Activated T-cell treated with anti-CD3 and anti-CD28 coated beads, Interleukin-2, amount 50 U/mL, for 4 hours (primary cell): ENCODE measurements around the gene MCTS1. TPM values are rescaled to one million over a fixed set of nuclear protein-coding genes. Genes with fewer than 3 reads are reported as not detected.
"Not testable (repeated sequence)": the region's sequence is repeated elsewhere in the genome, so short reads cannot be mapped to it uniquely, and the experiment has no call there.

Experiments
- ATAC-seq, 2 donors: fragments of 200-7000 bp; cut with Tn5 transposase; one replicate each; pipeline ENCODE4 v1.10.0; 2021
- DNase-seq: peaks from one replicate; pipeline ENCODE4 v3.0.0-alpha.2; 2020
- H3K27me3 Mint-ChIP-seq: one replicate; pipeline ENCODE4 v1.8.0; 2021; ENCODE audit warnings: low read depth, mixed read lengths
- H3K36me3 Mint-ChIP-seq: one replicate; pipeline ENCODE4 v1.8.0; 2022; ENCODE audit warnings: mixed read lengths; ENCODE audit not compliant: insufficient read depth
- H3K4me1 Mint-ChIP-seq: one replicate; pipeline ENCODE4 v1.8.0; 2021; ENCODE audit warnings: low read depth, mixed read lengths
- H3K4me3 Mint-ChIP-seq: one replicate; pipeline ENCODE4 v1.8.0; 2021; ENCODE audit warnings: mild to moderate bottlenecking, moderate library complexity, mixed read lengths
- H3K9me3 Mint-ChIP-seq: one replicate; pipeline ENCODE4 v1.8.0; 2021; ENCODE audit warnings: mixed read lengths
- total RNA-seq, 3 donors: library from RNA; stranded (reverse); gene quantifications; one replicate each; pipeline ENCODE4 v1.2.1, GENCODE V29; 2021

The MCTS1 gene
- 10 to 100 TPM; 63.9 to 65.4 (median 65.0) TPM for total RNA-seq

- ATAC-seq: peak; percentile 96 to 97
- Mint-ChIP-seq H3K9me3 (no peaks in the 10 kb centered on the region), H3K36me3 (peaks cover 4% of the 10 kb centered on the region), H3K4me3 (peak within 1 kb of the TSS; percentile 97), H3K4me1 (peaks cover 7% of the 10 kb centered on the region), H3K27me3 (no peaks in the 10 kb centered on the region)
- peak; percentile 65 for DNase-seq
Measured at GRCh38 chrX:120603707-120604360, at the start of gene MCTS1. Gene MCTS1 (plus strand): TSS chrX:120604101. CDS start chrX:120604237, 136 bp downstream.

- ATAC-seq (no peak), DNase-seq (no peak)
- Mint-ChIP-seq H3K9me3 (no peaks in the 10 kb centered on the region), H3K27me3 (no peaks in the 10 kb centered on the region), H3K4me1 (peaks cover 25% of the 10 kb centered on the region), H3K36me3 (peaks cover 2% of the 10 kb centered on the region), H3K4me3 (no peak overlapping the region)
Measured at GRCh38 chrX:120556251-120556650, 47.6 kb upstream of the MCTS1 start.

GRCh38 chrX:120559804-120560203 is 44.1 kb upstream of the MCTS1 start:
- Mint-ChIP-seq H3K9me3 (no peaks in the 10 kb centered on the region), H3K27me3 (no peaks in the 10 kb centered on the region), H3K36me3 (peaks cover 2% of the 10 kb centered on the region), H3K4me3 (peak overlapping the region; percentile 95), H3K4me1 (peaks cover 29% of the 10 kb centered on the region)
- ATAC-seq (no peak), DNase-seq (no peak)

GRCh38 chrX:120560405-120560841 is 43.5 kb upstream of the MCTS1 start:
- H3K36me3 Mint-ChIP-seq: peaks cover 2% of the 10 kb centered on the region
- H3K4me1 Mint-ChIP-seq: peaks cover 27% of the 10 kb centered on the region
- H3K4me3 Mint-ChIP-seq: peak overlapping the region; percentile 95
- DNase-seq: peak; percentile 20
- no peaks in the 10 kb centered on the region for H3K27me3 Mint-ChIP-seq
- ATAC-seq: peak; percentile 49 to 55
- H3K9me3 Mint-ChIP-seq: no peaks in the 10 kb centered on the region

- H3K36me3 Mint-ChIP-seq: peaks cover 2% of the 10 kb centered on the region
- ATAC-seq (peak; percentile 87 to 92), DNase-seq (peak; percentile 87)
- no peaks in the 10 kb centered on the region for H3K9me3 Mint-ChIP-seq
- H3K4me1 Mint-ChIP-seq: peaks cover 25% of the 10 kb centered on the region
- H3K4me3 Mint-ChIP-seq: peak within 1 kb of the TSS; percentile 95
- H3K27me3 Mint-ChIP-seq: no peaks in the 10 kb centered on the region
Measured at GRCh38 chrX:120560842-120561633, 42.9 kb upstream of the MCTS1 start, which contains the start of gene CUL4B. Gene CUL4B (minus strand): TSS chrX:120560962. CDS start chrX:120560638, 324 bp downstream.

- H3K36me3 Mint-ChIP-seq: peaks cover 2% of the 10 kb centered on the region
- no peaks in the 10 kb centered on the region for H3K9me3 Mint-ChIP-seq
- peaks cover 22% of the 10 kb centered on the region for H3K4me1 Mint-ChIP-seq
- H3K4me3 Mint-ChIP-seq: peak overlapping the region; percentile 95
- no peaks in the 10 kb centered on the region for H3K27me3 Mint-ChIP-seq
- ATAC-seq: no peak
- no peak for DNase-seq
Measured at GRCh38 chrX:120561634-120562568, 42.0 kb upstream of the MCTS1 start.

GRCh38 chrX:120562569-120562926 is 41.4 kb upstream of the MCTS1 start:
- Mint-ChIP-seq H3K4me3 (no peak overlapping the region), H3K27me3 (no peaks in the 10 kb centered on the region), H3K9me3 (no peaks in the 10 kb centered on the region), H3K4me1 (peaks cover 16% of the 10 kb centered on the region), H3K36me3 (no peaks in the 10 kb centered on the region)
- no peak for DNase-seq
- ATAC-seq: no peak

GRCh38 chrX:120564925-120565324 is 39.0 kb upstream of the MCTS1 start:
- H3K4me1 Mint-ChIP-seq: peaks cover 10% of the 10 kb centered on the region
- no peak for DNase-seq
- H3K9me3 Mint-ChIP-seq: no peaks in the 10 kb centered on the region
- ATAC-seq: no peak
- H3K27me3 Mint-ChIP-seq: no peaks in the 10 kb centered on the region
- H3K4me3 Mint-ChIP-seq: no peak overlapping the region
- no peaks in the 10 kb centered on the region for H3K36me3 Mint-ChIP-seq

GRCh38 chrX:120566817-120567216 is 37.1 kb upstream of the MCTS1 start:
- Mint-ChIP-seq H3K36me3 (no peaks in the 10 kb centered on the region), H3K4me3 (no peak overlapping the region), H3K27me3 (no peaks in the 10 kb centered on the region), H3K4me1 (peaks cover 9% of the 10 kb centered on the region), H3K9me3 (no peaks in the 10 kb centered on the region)
- DNase-seq: no peak
- no peak for ATAC-seq

- Mint-ChIP-seq H3K4me3 (no peak overlapping the region), H3K36me3 (no peaks in the 10 kb centered on the region), H3K9me3 (no peaks in the 10 kb centered on the region), H3K27me3 (no peaks in the 10 kb centered on the region), H3K4me1 (peaks cover 3% of the 10 kb centered on the region)
- DNase-seq (no peak), ATAC-seq (no peak)
Measured at GRCh38 chrX:120568035-120568434, 35.9 kb upstream of the MCTS1 start.

- DNase-seq: no peak
- Mint-ChIP-seq H3K27me3 (no peaks in the 10 kb centered on the region), H3K4me3 (no peak overlapping the region), H3K9me3 (no peaks in the 10 kb centered on the region), H3K4me1 (peaks cover 3% of the 10 kb centered on the region), H3K36me3 (no peaks in the 10 kb centered on the region)
- ATAC-seq: no peak
Measured at GRCh38 chrX:120568609-120569008, 35.3 kb upstream of the MCTS1 start.

- Mint-ChIP-seq H3K27me3 (no peaks in the 10 kb centered on the region), H3K36me3 (no peaks in the 10 kb centered on the region), H3K4me3 (no peak overlapping the region), H3K9me3 (no peaks in the 10 kb centered on the region), H3K4me1 (peaks cover 3% of the 10 kb centered on the region)
- DNase-seq (no peak), ATAC-seq (no peak)
Measured at GRCh38 chrX:120570011-120570600, 33.8 kb upstream of the MCTS1 start.

- not testable (repeated sequence) for ATAC-seq, H3K36me3 Mint-ChIP-seq, H3K9me3 Mint-ChIP-seq, H3K4me3 Mint-ChIP-seq, DNase-seq, H3K4me1 Mint-ChIP-seq, H3K27me3 Mint-ChIP-seq
Measured at GRCh38 chrX:120573806-120574205, 30.1 kb upstream of the MCTS1 start.
